NCI-H226 (cell line): Measurements from ENCODE around the gene SMIM14.
"Not testable (repeated sequence)": the region's sequence is repeated elsewhere in the genome, so short reads cannot be mapped to it uniquely, and the experiment has no call there.

ENCODE experiments used
- DNase-seq: peaks from one replicate; pipeline ENCODE4 v3.0.0-alpha.2; 2015

The SMIM14 gene

GRCh38 chr4:39642885-39643552 is 4.4 kb upstream of the SMIM14 start:
- peak; percentile 68 for DNase-seq

- DNase-seq: no peak
Measured at GRCh38 chr4:39641451-39641850, 2.8 kb upstream of the SMIM14 start.

GRCh38 chr4:39637586-39638353 is 895 bp downstream of the SMIM14 start:
- DNase-seq: peak; percentile 25

- no peak for DNase-seq
Measured at GRCh38 chr4:39637221-39637585, 1.5 kb downstream of the SMIM14 start.

GRCh38 chr4:39636531-39637184 is 2.0 kb downstream of the SMIM14 start:
- DNase-seq: no peak

GRCh38 chr4:39635023-39635422 is 3.6 kb downstream of the SMIM14 start:
- no peak for DNase-seq

- no peak for DNase-seq
Measured at GRCh38 chr4:39631700-39632079, 7.0 kb downstream of the SMIM14 start.

GRCh38 chr4:39627413-39627812 is 11.3 kb downstream of the SMIM14 start:
- no peak for DNase-seq

GRCh38 chr4:39626913-39627312 is 11.8 kb downstream of the SMIM14 start:
- DNase-seq: no peak

- DNase-seq: no peak
Measured at GRCh38 chr4:39626261-39626660, 12.4 kb downstream of the SMIM14 start.

GRCh38 chr4:39621582-39621981 is 17.1 kb downstream of the SMIM14 start:
- no peak for DNase-seq

- DNase-seq: no peak
Measured at GRCh38 chr4:39620551-39621313, 17.9 kb downstream of the SMIM14 start.

- no peak for DNase-seq
Measured at GRCh38 chr4:39617534-39617933, 21.1 kb downstream of the SMIM14 start.

- DNase-seq: peak; percentile 31
Measured at GRCh38 chr4:39616651-39617050, 22.0 kb downstream of the SMIM14 start.

GRCh38 chr4:39616112-39616511 is 22.6 kb downstream of the SMIM14 start:
- DNase-seq: not testable (repeated sequence)

- DNase-seq: peak; percentile 65
Measured at GRCh38 chr4:39614487-39615162, 24.0 kb downstream of the SMIM14 start.

- DNase-seq: no peak
Measured at GRCh38 chr4:39613093-39613656, 25.5 kb downstream of the SMIM14 start.

GRCh38 chr4:39609454-39609931 is 29.2 kb downstream of the SMIM14 start:
- no peak for DNase-seq

- no peak for DNase-seq
Measured at GRCh38 chr4:39608451-39608850, 30.2 kb downstream of the SMIM14 start.

- DNase-seq: no peak
Measured at GRCh38 chr4:39606747-39607146, 31.9 kb downstream of the SMIM14 start.

- DNase-seq: no peak
Measured at GRCh38 chr4:39597695-39598381, 40.8 kb downstream of the SMIM14 start.

- no peak for DNase-seq
Measured at GRCh38 chr4:39596971-39597370, 41.7 kb downstream of the SMIM14 start.
